Stimulated activated CD4-positive, alpha-beta T cell treated with anti-CD3 and anti-CD28 coated beads, Interleukin-4, amount 100 ng/mL, for 24 hours (primary cell): ENCODE data around the gene CORO2B.
"Not testable (repeated sequence)": the region's sequence is repeated elsewhere in the genome, so short reads cannot be mapped to it uniquely, and the experiment has no call there.

Source experiments
- DNase-seq: peaks from one replicate; pipeline ENCODE4 v3.0.0-alpha.2; 2020

Gene CORO2B

DNA sequence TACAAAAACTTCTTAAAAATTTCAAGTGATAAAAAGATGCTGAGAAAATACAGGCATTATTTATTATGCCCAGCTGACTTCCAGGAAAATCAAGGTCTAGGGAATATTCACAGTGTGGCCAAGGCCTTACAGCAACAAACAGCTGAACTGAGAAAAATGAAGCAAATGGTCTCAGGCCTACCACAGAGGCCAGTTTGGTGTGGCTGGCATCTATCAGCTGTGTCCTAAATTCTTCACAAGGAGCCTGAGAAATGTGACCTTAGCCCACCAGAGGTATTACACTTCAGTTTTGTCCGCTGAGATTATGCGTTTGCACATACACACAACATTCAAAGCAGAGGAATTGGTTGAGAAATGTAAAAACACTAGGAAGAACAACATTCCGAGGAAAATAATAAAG, 164.5 kb downstream of the CORO2B start:
- DNase-seq: no peak

DNA sequence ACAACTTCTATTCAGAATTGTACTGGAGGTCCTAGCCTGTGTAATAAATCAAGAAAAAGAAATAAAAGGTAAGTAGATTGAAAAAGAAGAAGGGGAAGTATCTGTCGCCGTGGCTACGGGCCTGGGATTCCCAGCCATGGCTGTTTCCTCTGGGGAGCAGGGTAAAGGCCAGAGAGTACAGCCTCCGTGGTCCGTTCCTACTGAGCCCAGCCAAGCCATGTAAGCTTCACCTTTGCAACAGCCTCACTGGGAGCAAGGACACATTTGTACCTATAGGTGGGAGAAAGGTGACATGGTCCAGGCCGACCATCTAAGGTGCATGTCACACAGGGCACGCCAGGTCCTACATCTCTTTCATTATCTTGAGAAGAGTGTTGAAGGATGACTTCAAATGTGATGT, 170.6 kb downstream of the CORO2B start:
- no peak for DNase-seq

DNA sequence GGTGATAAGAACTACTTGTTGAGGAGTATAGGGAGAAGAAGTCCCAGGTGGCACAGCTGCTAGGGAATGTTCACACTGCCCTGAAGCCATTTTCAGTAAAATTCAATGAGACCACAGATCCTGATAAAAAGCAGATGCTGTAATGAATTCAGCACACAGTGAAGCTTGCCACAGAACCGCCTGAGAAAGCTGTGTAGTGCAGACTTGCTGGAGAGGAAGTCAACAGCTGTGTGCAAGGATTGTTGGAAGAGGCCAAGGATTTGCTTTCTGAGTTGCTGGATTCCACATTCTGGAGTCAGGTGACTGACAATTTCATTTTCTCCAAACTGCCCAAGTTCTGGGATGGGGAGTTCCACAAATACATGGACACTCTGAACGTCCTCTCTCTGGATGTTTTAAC, 171.0 kb downstream of the CORO2B start:
- no peak for DNase-seq

DNA sequence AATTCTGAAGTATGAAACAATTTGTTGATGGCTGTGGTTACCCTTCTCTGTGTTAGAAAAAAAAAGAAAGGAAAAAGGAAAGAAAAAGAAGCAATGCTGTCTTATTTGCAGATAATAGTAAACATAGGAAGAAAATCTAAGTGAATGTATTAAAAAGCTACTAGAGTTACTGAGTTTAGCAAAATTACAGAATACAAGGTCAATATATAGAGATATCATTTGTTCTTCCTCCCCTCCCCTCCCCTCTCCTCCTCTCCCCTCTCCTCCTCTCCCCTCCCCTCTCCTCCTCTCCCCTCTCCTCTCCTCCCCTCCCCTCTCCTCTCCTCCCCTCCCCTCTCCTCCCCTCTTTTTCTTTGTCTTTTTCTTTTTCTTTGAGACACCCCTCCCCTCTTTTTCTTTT, 172.8 kb downstream of the CORO2B start:
- no peak for DNase-seq

GRCh38 chr15:68755731-68756130, 176.9 kb downstream of the CORO2B start:
- DNase-seq: no peak

GRCh38 chr15:68759982-68760579, 181.3 kb downstream of the CORO2B start:
- DNase-seq: not testable (repeated sequence)

DNA sequence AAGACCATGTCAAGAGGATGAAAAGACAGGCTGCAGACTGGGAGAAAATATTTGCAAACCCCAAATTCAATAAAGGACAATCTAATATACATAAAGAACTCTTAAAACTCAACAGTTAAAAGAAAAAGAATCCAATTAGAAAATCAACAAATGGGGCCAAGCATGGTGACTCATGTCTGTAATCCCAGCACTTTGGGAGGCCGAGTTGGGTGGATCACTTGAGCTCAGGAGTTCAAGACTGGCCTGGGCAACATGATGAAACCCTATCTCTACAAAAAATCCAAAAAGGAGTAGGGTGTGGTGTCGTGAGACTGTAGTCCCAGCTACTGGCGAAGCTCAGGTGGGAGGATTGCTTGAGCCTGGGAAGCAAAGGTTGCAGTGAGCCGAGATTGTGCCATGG, 184.3 kb downstream of the CORO2B start:
- no peak for DNase-seq

- no peak for DNase-seq
Observed at GRCh38 chr15:68764090-68764489, 185.3 kb downstream of the CORO2B start.

DNA sequence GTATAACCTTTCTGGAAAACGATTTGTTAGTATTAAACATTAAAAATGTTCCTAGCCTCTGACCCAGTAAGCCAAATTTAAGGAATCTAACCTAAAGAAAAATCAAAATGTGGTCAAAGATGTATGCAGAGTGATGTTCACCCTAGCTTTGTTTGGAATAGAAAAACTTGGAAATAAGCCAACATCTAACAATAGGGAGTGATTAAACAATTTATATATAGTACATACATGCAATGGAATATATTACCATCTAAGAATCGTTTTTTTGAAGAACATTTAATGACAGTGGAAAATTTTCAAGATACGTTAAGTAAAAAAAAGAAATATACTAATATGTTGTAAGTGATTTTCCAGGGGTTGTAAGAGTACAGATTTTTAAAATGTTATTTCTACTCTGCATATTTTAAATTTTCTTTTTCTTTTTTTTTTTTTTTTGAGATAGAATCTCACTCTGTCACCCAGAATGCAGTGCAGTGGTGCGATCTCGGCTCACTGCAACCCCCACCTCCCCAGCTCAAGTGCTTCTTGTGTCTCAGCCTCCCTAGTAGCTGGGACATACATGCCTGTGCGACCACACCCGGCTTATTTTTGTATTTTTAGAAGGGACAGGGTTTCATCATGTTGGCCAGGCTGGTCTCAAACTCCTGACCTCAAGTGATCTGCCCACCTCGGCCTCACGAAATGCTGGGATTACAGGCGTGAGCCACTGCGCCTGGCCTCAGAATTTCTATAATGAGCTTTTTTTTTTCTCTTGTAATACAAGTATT, 187.0 kb downstream of the CORO2B start:
- DNase-seq: no peak

DNA sequence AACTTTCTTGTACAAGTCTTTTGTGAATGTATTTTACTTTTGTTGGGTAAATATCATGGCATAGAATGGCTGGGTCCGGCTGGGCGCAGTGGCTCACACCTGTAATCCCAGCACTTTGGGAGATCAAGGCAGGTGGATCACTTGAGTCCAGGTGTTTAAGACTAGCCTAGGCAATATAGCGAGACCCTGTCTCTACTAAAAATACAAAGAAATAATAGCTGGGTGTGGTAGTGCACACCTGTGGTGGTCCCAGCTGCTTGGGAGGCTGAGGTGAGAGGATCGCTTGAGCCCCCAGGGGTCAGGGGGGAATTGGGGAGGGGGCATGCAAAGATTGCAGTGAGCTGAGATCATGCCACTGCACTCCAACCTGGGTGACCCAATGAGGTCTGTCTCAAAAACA, 189.0 kb downstream of the CORO2B start:
- DNase-seq: no peak

DNA sequence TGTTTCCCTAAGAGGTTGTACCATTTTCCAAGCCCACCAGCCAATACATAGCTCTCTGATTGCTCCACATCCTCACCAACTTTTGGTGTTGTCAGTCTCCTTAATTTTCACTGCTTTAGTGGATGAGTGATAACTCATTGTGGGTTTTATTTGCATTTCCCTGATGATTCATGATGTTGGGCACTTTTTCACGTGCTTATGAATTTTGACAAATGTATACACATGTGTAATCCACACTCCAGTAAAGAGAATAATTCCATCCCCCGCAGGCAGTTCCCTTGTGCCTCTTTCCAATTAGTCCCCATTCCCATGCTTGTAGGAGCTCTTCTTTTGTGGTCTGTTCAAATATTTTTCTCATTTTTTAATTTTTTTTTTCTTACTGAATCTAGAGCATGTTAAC, 189.5 kb downstream of the CORO2B start:
- DNase-seq: no peak

GRCh38 chr15:68769702-68770101, 190.9 kb downstream of the CORO2B start:
- DNase-seq: no peak

- DNase-seq: no peak
Observed at GRCh38 chr15:68770216-68770615, 191.4 kb downstream of the CORO2B start.

DNA sequence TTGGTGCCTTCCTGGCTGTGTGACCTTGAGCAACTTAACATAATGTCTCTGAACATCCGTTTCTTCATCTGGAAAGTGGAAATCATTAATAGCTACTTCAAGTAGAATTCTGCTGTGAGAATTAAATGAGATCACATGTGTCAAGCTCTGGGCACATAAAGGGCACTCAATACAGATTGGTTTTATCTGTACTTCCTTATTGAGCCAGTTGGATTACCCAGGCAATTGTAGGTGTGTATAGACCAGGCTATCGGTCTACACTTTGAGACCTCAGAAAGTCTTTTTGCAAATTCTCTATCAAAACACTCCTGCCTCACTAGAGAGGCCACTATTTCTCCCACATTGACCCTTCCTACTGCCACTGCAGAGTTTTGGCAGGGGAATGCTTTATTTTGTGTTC, 194.2 kb downstream of the CORO2B start:
- DNase-seq: no peak

GRCh38 chr15:68774120-68774519, 195.3 kb downstream of the CORO2B start:
- DNase-seq: no peak

DNA sequence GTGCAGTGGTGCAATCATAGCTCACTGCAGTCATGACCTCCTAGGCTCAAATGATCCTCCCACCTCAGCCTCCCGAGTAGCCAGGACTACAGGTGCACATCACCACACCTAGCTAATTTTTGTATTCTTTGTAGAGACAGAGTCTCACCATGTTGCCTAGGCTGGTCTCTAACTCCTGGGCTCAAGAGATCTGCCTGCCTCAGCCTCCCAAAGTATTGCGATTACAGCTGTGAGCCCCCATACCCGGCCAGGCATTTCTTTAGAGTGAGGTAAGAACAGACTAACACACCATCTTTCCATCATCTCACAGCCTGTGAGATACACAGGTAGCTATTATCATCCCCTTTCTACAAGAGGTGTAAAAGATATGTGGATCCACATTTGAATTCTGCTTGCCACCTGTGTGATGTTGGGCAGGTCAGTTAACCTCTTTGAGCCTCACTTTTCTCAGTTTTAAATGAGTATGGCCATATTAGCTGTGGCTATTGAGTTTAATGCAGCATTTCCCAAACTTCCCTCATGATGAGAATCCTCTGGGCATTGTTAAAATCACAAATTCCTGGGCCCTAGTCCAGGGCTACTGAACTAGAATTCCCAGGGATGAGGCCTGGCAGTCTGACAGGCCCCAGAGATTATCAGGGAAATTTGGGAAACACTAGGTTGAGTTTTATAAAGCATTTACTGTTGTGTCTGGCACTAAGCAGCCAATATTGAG, 195.9 kb downstream of the CORO2B start:
- no peak for DNase-seq

DNA sequence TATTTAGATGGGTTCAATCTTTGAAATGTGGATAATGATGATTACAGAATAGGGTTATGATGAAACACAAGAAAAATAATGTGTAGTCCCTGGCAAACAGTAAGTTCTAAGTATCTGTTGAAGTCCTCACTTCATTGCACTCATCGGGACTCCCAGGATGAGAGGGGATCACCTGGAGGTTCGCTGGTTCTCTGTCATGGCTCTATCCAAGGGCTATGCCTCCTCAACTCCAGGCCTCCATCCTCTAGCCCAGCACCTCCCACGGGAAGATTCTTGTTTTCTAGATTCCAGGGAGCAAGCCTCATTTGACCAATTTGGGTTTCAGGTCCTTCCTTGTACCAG, 196.4 kb downstream of the CORO2B start:
- no peak for DNase-seq

- no peak for DNase-seq
Observed at GRCh38 chr15:68775671-68776476, 197.1 kb downstream of the CORO2B start.

- DNase-seq: no peak
Observed at GRCh38 chr15:68776477-68777270, 197.9 kb downstream of the CORO2B start.
